Measurements from ENCODE around the gene ACTRT2. TPM values are rescaled to one million over a fixed set of nuclear protein-coding genes. Genes with fewer than 3 reads are reported as not detected.

ACTRT2 gene
- total and polyA plus RNA-seq, 10 of the 15 experiments (the other 5 are each of a cell fraction or from before 2014, with no cell fraction given) = not detected

DNA sequence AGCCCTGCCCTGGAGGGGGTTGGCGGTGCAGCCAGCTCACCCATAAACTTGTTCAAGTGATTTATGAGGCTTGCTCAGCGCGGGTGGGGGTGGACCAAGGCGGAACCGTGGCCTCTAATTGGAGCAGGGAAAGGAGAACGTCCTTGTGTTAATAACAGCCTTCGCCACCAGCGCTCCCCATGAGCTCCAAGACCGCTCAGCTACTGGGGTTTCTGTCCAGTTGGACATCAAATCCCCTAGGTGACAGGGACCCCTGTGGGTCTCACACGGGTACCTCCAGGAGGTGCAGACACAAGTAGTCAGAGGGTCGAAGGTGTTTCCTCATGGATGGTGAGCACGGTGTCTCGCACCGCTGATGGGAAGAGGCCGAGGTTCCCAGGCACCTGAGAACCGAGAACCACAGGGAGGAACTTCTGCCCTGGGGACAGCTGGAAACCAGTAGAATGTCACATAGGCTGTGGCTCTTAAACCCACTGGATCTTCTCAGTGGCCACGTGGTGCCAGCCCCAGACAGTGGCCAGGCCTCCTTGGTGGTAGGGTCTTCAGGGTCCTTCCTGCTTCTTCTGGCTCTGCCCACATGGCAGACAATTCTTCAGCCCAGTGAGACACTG lies 3.7 kb upstream of the ACTRT2 start:
- no peak overlapping the region for H3K4me2 ChIP-seq (ENCODE audit: control insufficient read depth, insufficient read depth)
- H3K9ac ChIP-seq (ENCODE audit: control insufficient read depth, insufficient read depth, low read length) = no peak overlapping the region
- no peak for TF ChIP-seq FOS (IDR thresholded peaks at IDR 0.05; ENCODE audit: borderline replicate concordance, extremely low read depth, insufficient read length)
- no peak for TF ChIP-seq SMAD5 (IDR thresholded peaks at IDR 0.05; ENCODE audit: low read depth)
- TF ChIP-seq, protein P1, sequence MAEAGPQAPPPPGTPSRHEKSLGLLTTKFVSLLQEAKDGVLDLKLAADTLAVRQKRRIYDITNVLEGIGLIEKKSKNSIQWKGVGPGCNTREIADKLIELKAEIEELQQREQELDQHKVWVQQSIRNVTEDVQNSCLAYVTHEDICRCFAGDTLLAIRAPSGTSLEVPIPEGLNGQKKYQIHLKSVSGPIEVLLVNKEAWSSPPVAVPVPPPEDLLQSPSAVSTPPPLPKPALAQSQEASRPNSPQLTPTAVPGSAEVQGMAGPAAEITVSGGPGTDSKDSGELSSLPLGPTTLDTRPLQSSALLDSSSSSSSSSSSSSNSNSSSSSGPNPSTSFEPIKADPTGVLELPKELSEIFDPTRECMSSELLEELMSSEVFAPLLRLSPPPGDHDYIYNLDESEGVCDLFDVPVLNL (IDR thresholded peaks at IDR 0.05; ENCODE audit: low read depth, low read length) = no peak
- TF ChIP-seq EED (IDR thresholded peaks at IDR 0.05; ENCODE audit: low read depth) = no peak
- TF ChIP-seq POU2F2 (IDR thresholded peaks at IDR 0.05; ENCODE audit: borderline replicate concordance, low read depth, low read length) = no peak
- TF ChIP-seq, protein P2, sequence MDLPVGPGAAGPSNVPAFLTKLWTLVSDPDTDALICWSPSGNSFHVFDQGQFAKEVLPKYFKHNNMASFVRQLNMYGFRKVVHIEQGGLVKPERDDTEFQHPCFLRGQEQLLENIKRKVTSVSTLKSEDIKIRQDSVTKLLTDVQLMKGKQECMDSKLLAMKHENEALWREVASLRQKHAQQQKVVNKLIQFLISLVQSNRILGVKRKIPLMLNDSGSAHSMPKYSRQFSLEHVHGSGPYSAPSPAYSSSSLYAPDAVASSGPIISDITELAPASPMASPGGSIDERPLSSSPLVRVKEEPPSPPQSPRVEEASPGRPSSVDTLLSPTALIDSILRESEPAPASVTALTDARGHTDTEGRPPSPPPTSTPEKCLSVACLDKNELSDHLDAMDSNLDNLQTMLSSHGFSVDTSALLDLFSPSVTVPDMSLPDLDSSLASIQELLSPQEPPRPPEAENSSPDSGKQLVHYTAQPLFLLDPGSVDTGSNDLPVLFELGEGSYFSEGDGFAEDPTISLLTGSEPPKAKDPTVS (IDR thresholded peaks at IDR 0.05; ENCODE audit: low read depth, low read length) = no peak
- TF ChIP-seq BHLHE40 (IDR thresholded peaks at IDR 0.05; ENCODE audit: borderline replicate concordance in 1 of 2, low read depth in 2 of 2, low read length in 1 of 2) = no peak
- no peak for TF ChIP-seq JUND (IDR thresholded peaks at IDR 0.05; ENCODE audit: low read depth, low read length)
- TF ChIP-seq PKNOX1 (IDR thresholded peaks at IDR 0.05) = no peak
- no peak for TF ChIP-seq BRCA1 (IDR thresholded peaks at IDR 0.05; ENCODE audit: low read depth, low read length)
- no peak for TF ChIP-seq RELA (IDR thresholded peaks at IDR 0.05; ENCODE audit: borderline replicate concordance, partially characterized antibody)
- TF ChIP-seq SREBF2 (IDR thresholded peaks at IDR 0.05; ENCODE audit: low read length) = no peak
- TF ChIP-seq NR2C1 (IDR thresholded peaks at IDR 0.05) = no peak
- FAIRE-seq (no peak), DNase-seq (ENCODE audit: low read depth, low spot score) (no peak), ATAC-seq (no peak)
- no peaks in the 10 kb centered on the region for H3K4me1 ChIP-seq (ENCODE audit: control insufficient read depth, insufficient read depth, low read length)
- intact Hi-C loops (cut with micrococcal nuclease; ENCODE audit: unreplicated experiment) = no loop called here
- WGBS (ENCODE audit: insufficient coverage, insufficient replicate concordance, low lambda C conversion rate, missing lambda C conversion rate) = 23% methylated on average over 17 of the region's 17 CpGs
- H3K79me2 ChIP-seq (ENCODE audit: control insufficient read depth, insufficient read depth, low read length) = no peaks in the 10 kb centered on the region
- no peaks in the 10 kb centered on the region for H3K27me3 ChIP-seq (replicated peaks in 1 of 2; ENCODE audit: control insufficient read depth in 2 of 2, insufficient read depth in 2 of 2, low read length in 1 of 2)
- H2AFZ ChIP-seq (ENCODE audit: control insufficient read depth, low read depth, low read length) = no peak overlapping the region
- BruUV-seq (replicated peaks) = no TSS peak
- ChIA-PET SMC1A (ENCODE audit: uncharacterized antibody, unreplicated experiment) (no interaction called here), RAD21 (ENCODE audit: unreplicated experiment) (no interaction called here), POLR2A (no interaction called here), CTCF (no interaction called here)
- no peak overlapping the region for H3K4me3 ChIP-seq
- no peak overlapping the region for H3K27ac ChIP-seq (ENCODE audit: control insufficient read depth, insufficient read depth)
- in situ Hi-C loops (cut with MboI) = no loop called here
- no peaks in the 10 kb centered on the region for H3K9me3 ChIP-seq (replicated peaks; ENCODE audit: control insufficient read depth, insufficient read depth, low read length)
- no peaks in the 10 kb centered on the region for H4K20me1 ChIP-seq (ENCODE audit: control insufficient read depth, insufficient read depth)
- no peaks in the 10 kb centered on the region for H3K36me3 ChIP-seq (ENCODE audit: control insufficient read depth in 2 of 2, insufficient read depth in 2 of 2, low read length in 1 of 2)

Measured in GM12878 (cell line).